ENCODE data around the gene SEC63. TPM values are rescaled to one million over a fixed set of nuclear protein-coding genes. Genes with fewer than 3 reads are reported as not detected.
"Not testable (repeated sequence)": the region's sequence is repeated elsewhere in the genome, so short reads cannot be mapped to it uniquely, and the experiment has no call there.

SEC63 gene
- total RNA-seq, 2 donors from 2014 or later = 65.7 to 74.8 TPM

DNA sequence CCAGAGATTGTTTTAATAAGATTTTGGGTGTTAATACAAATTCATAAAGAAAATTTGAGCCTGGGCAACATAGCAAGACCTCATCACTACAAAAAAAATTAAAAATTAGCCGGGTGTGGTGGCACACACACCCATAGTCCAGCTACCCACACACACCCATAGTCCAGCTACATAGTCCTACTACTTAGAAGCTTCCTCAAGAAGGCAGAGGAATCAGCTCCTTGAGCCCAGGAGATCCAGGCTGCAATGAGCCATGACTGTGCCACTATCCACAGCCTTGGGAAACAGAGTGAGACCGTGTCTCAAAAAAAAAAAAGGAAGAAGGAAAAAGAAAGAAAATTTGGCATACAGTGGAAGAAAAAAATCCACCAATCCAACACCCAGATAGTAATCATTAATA, 16.8 kb downstream of the SEC63 start:
- Histone ChIP-seq H3K36me3 (ENCODE audit: control insufficient read depth, insufficient read depth, low read length) (peaks cover 15% of the 10 kb centered on the region), H3K27ac (ENCODE audit: low read depth, low read length) (no peak overlapping the region), H3K4me1 (ENCODE audit: control insufficient read depth, insufficient read depth, low read length) (no peaks in the 10 kb centered on the region), H3K9ac (ENCODE audit: extremely low read depth, low read length, poor library complexity, severe bottlenecking) (no peak overlapping the region), H3K4me3 (ENCODE audit: low read length) (no peak overlapping the region), H3K9me3 (ENCODE audit: control insufficient read depth, low read length) (peaks cover 19% of the 10 kb centered on the region), H3K27me3 (ENCODE audit: control insufficient read depth, insufficient read depth, low read length, poor library complexity, severe bottlenecking) (no peaks in the 10 kb centered on the region)
- H3K4me1 Mint-ChIP-seq = peaks cover 21% of the 10 kb centered on the region
- WGBS, 2 experiments (ENCODE audit: insufficient coverage in 1 of 2, insufficient read length in 1 of 2) = 90% methylated on average over 2 of the region's 2 CpGs; no CpG with 5 or more reads in 1 of the 2 experiments
- H3K9me3 Mint-ChIP-seq = peaks cover 20% of the 10 kb centered on the region
- H3K27me3 Mint-ChIP-seq (ENCODE audit: insufficient read depth) = no peaks in the 10 kb centered on the region
- H3K27ac Mint-ChIP-seq = peak overlapping the region; percentile 70
- H3K36me3 Mint-ChIP-seq (ENCODE audit: low read depth) = peaks cover 26% of the 10 kb centered on the region
- DNase-seq = no peak
- no peak overlapping the region for H3K4me3 Mint-ChIP-seq
- TF ChIP-seq CTCF (conservative IDR thresholded peaks at IDR 0.05) = no peak

DNA sequence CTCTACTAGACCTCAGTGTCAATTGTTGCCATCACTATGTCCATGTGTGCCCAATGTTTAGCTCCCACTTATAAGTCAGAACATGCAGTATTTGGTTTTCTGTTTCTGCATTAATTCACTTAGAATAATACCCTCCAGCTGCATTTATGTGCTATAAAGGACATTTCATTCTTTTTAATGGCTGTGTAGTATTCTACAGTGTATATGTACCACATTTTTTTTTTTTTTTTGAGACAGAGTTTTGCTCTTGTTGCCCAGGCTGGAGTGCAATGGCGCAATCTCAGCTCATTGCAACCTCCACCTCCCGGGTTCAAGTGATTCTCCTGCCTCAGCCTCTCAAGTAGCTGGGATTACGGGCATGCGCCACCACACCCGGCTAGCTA, 21.1 kb downstream of the SEC63 start:
- WGBS, 2 experiments (ENCODE audit: insufficient coverage in 1 of 2, insufficient read length in 1 of 2) = 96 to 100% methylated on average over 3 to 5 of the region's 5 CpGs
- H3K27me3 ChIP-seq (ENCODE audit: control insufficient read depth, insufficient read depth, low read length, poor library complexity, severe bottlenecking); H3K27ac ChIP-seq (ENCODE audit: low read depth, low read length); H3K27ac Mint-ChIP-seq; H3K27me3 Mint-ChIP-seq (ENCODE audit: insufficient read depth); H3K4me3 Mint-ChIP-seq; DNase-seq; H3K4me1 ChIP-seq (ENCODE audit: control insufficient read depth, insufficient read depth, low read length); H3K9ac ChIP-seq (ENCODE audit: extremely low read depth, low read length, poor library complexity, severe bottlenecking): not testable (repeated sequence)
- Histone ChIP-seq H3K9me3 (ENCODE audit: control insufficient read depth, low read length) (peaks cover 41% of the 10 kb centered on the region), H3K36me3 (ENCODE audit: control insufficient read depth, insufficient read depth, low read length) (peaks cover 20% of the 10 kb centered on the region), H3K4me3 (ENCODE audit: low read length) (peak overlapping the region; percentile 5)
- Mint-ChIP-seq H3K4me1 (peaks cover 19% of the 10 kb centered on the region), H3K9me3 (peaks cover 44% of the 10 kb centered on the region), H3K36me3 (ENCODE audit: low read depth) (peaks cover 47% of the 10 kb centered on the region)

GRCh38 chr6:107936162-107936909, 21.7 kb downstream of the SEC63 start:
- no peak overlapping the region for H3K4me3 Mint-ChIP-seq
- peaks cover 14% of the 10 kb centered on the region for H3K4me1 Mint-ChIP-seq
- H3K9ac ChIP-seq (ENCODE audit: extremely low read depth, low read length, poor library complexity, severe bottlenecking) = no peak overlapping the region
- WGBS, 2 experiments (ENCODE audit: insufficient coverage in 1 of 2, insufficient read length in 1 of 2) = 91 to 94% methylated on average over 3 of the region's 3 CpGs
- TF ChIP-seq CTCF (conservative IDR thresholded peaks at IDR 0.05) = no peak
- no peak overlapping the region for H3K27ac Mint-ChIP-seq
- H3K4me1 ChIP-seq (ENCODE audit: control insufficient read depth, insufficient read depth, low read length) = no peaks in the 10 kb centered on the region
- no peak overlapping the region for H3K27ac ChIP-seq (ENCODE audit: low read depth, low read length)
- peaks cover 46% of the 10 kb centered on the region for H3K9me3 ChIP-seq (ENCODE audit: control insufficient read depth, low read length)
- peaks cover 50% of the 10 kb centered on the region for H3K9me3 Mint-ChIP-seq
- no peaks in the 10 kb centered on the region for H3K27me3 Mint-ChIP-seq (ENCODE audit: insufficient read depth)
- peak overlapping the region; percentile 5 for H3K4me3 ChIP-seq (ENCODE audit: low read length)
- peaks cover 23% of the 10 kb centered on the region for H3K36me3 ChIP-seq (ENCODE audit: control insufficient read depth, insufficient read depth, low read length)
- H3K27me3 ChIP-seq (ENCODE audit: control insufficient read depth, insufficient read depth, low read length, poor library complexity, severe bottlenecking) = no peaks in the 10 kb centered on the region
- no peak for DNase-seq
- H3K36me3 Mint-ChIP-seq (ENCODE audit: low read depth) = peaks cover 53% of the 10 kb centered on the region

DNA sequence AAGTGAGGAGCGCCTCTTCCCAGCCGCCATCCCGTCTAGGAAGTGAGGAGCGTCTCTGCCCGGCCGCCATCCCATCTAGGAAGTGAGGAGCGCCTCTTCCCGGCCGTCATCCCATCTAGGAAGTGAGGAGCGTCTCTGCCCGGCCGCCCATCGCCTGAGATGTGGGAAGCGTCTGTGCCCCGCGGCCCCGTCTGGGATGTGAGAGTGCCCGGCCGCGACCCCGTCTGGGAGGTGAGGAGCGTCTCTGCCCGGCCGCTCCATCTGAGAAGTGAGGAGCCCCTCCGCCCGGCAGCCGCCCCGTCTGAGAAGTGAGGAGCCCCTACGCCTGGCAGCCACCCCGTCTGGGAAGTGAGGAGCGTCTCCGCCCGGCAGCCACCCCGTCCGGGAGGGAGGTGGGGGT, 23.8 kb downstream of the SEC63 start:
- H3K4me1 Mint-ChIP-seq; H3K27ac ChIP-seq (ENCODE audit: low read depth, low read length); H3K4me3 ChIP-seq (ENCODE audit: low read length); H3K27ac Mint-ChIP-seq; H3K9ac ChIP-seq (ENCODE audit: extremely low read depth, low read length, poor library complexity, severe bottlenecking); DNase-seq; H3K4me1 ChIP-seq (ENCODE audit: control insufficient read depth, insufficient read depth, low read length); H3K4me3 Mint-ChIP-seq; H3K27me3 Mint-ChIP-seq (ENCODE audit: insufficient read depth); H3K27me3 ChIP-seq (ENCODE audit: control insufficient read depth, insufficient read depth, low read length, poor library complexity, severe bottlenecking): not testable (repeated sequence)
- H3K36me3 Mint-ChIP-seq (ENCODE audit: low read depth) = peaks cover 60% of the 10 kb centered on the region
- peaks cover 31% of the 10 kb centered on the region for H3K36me3 ChIP-seq (ENCODE audit: control insufficient read depth, insufficient read depth, low read length)
- peaks cover 62% of the 10 kb centered on the region for H3K9me3 Mint-ChIP-seq
- peaks cover 61% of the 10 kb centered on the region for H3K9me3 ChIP-seq (ENCODE audit: control insufficient read depth, low read length)
- WGBS, 2 experiments (ENCODE audit: insufficient coverage in 1 of 2, insufficient read length in 1 of 2) = 96% methylated on average over 18 of the region's 35 CpGs; no CpG with 5 or more reads in 1 of the 2 experiments
